Measurements from ENCODE around the gene ZCCHC10.
"Not testable (repeated sequence)": the region's sequence is repeated elsewhere in the genome, so short reads cannot be mapped to it uniquely, and the experiment has no call there.

ZCCHC10 gene

DNA sequence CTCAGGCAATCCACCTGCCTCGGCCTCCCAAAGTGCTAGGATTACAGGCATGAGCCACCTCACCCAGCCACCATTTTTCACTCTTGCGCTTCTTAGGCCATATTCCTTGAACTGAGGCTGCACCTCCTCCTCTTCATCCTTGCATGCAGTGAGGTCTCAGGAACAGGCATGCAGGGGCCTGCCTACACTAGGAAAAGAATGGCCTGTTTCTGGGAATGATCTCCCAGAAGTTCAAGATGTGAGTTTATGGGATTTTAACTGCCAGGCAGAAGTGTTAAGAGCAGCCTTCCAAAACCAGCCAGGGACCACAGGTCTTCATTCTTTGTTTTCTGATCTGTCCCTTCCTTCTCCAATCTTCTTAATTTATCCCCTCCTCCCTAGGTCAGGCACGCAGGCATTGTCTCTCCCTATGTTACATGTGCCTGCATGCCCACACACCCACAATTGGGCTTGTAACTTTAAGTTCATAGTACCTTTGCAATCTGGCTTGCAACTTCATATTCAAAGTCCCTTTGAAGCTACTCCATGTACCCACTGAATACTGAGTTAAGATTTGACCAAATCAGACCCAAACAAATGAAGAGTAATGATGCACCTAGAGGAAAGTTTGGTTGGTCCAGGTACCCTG is 14.9 kb upstream of the ZCCHC10 start:
- DNase-seq, result no peak

GRCh38 chr5:133036677-133037076 is 10.3 kb upstream of the ZCCHC10 start:
- DNase-seq, result not testable (repeated sequence)

GRCh38 chr5:133035224-133035623 is 8.9 kb upstream of the ZCCHC10 start:
- DNase-seq, result no peak

DNA sequence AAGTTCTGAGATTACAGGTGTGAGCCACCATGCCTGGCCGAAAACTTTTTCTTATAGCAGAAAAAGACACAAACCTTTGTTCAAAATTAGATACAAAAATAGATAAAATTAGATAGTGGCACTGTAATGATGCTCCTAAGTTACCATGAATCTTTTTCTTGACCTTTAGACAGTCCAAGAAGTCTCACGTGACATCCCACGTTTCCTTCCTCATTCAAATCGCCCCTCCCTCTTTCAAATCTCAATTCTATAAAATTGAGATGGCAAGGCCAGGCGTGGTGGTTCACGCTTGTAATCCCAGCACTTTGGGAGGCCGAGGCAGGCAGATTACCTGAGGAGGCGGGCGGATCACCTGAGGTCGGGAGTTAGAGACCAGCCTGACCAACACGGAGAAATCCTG is 7.7 kb upstream of the ZCCHC10 start:
- no peak for DNase-seq

DNA sequence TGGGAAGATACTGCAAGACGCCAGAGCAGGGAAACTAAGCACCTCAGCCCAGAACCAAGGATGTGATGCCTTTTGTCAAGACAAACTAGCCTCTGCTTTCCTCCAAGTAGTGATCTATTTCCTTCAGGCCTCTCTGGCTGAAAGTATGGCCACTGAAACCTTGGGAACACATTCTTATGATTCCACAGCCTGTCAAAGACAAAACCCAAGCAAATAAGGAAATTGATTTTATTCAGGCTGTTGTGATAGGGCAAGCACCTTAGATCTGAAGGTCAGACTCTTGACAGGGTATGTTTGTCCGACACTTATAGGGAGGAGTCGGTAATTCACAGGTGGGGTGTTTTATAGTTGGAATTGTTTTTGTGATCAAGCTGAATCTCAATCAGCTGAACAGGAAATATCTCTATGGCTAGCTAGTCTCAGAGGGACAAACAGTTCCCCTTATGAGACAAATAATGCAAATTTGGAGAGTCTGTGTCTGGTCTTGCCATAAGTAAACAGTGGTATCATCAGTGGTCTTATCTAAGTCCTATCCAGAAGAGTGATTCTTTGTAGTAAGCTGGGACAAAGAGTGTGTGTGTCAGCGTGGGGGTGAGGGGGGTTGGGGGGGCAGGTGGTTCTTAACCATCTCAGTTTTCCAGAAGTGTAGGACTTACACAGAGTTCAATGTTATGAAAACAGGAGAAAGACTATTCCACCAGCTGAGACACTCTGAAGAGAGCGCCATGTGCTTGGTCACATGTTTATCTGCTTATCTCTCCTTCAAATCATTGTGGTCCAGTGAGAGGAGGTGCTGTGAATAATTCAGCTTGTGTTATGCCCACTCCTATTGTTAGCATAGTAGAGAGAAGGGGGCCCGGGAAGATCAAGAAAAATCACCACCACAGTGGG is 6.7 kb upstream of the ZCCHC10 start:
- DNase-seq, result no peak

DNA sequence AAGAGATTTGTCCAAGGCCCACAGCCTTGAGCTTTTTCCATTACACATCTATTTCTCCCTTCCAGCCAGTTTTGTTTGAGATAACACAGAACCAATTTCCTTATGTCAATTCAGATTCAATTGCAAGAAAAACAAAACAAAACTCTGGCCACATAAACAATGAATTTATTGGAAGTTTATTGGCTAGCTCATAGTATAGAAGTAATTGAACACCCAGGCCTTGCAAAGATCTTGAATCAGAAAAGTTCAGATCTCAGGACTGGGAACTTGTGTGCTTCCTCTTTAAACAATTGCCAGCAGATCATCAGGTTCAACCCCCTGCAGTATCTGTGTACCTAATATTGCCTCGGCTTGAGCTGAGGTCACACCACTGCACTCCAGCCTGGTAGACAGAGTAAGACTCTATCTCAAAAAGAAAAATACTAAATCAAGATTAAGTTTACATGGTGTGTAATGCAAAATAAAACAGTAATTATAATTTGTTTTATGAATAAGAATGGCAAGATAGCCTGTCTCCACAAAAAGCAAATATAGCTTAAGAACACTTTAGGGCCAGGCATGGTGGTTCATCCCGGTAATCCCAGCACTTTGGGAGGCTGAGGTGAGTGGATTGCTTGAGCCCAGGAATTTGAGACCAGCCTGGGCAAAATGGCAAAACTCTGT is 4.1 kb upstream of the ZCCHC10 start:
- no peak for DNase-seq

DNA sequence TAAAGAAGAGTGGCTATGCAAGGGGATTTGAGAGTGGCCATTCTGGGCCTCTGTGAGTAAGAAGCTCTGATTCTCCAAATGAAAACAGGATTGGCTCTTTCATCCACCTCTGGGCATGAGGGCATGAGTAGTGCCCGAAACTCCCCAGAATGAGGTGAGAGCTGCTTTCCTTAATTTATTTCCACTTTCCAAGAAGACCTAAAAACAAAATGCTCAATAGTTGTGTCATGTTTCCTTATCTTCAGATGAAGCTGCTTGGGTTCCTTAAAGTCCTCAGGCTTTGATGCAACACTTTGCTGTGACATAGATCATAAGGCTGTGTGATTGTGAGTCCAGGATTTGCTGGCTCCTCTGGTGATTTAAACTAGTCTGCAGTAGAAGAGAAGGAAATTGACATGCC is 3.1 kb upstream of the ZCCHC10 start:
- DNase-seq, result no peak

DNA sequence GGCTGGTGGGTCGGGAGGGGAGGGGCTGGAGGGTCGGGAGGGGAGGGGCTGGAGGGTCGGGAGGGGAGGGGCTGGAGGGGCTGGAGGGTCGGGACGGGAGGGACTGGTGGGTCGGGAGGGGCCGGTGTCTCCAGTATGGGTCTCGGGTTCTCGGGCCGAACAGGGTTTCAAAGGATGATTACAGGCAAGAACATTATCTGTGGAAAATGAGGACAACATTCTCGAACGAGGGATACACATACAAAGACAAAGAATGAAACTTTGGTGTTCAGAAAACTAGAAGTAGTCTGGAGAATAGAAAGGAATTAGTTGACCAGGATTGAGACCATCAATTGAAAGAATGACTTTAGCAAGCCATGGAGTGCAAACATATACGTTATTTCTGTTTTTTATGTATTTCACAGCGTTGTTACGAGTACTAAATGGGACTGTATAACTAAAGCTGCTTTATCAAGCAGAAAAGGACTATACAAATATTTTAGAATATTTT is 360 bp upstream of the ZCCHC10 start:
- DNase-seq, result no peak

DNA sequence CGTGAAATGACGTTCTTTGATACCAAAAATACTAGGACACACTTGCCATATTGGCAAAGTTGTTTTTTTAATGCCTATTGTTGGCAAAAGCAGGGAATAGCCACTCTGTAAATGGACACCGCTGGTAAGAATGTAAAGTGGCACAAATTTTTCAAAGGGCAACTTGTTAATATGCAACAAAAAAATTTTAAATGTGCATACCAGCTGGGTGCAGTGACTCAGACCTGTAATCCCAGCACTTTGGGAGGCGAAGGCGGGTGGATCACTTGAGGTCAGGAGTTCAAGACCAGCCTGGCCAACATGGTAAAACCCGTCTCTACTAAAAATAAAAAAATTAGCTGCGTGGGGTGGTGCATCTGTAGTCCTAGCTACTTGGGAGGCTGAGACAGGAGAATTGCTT is 6.9 kb downstream of the ZCCHC10 start:
- DNase-seq, result not testable (repeated sequence)

GRCh38 chr5:133017964-133018363 is 8.4 kb downstream of the ZCCHC10 start:
- DNase-seq, result no peak

GRCh38 chr5:133015466-133015865 is 10.9 kb downstream of the ZCCHC10 start:
- DNase-seq, result no peak

- DNase-seq, result not testable (repeated sequence)
Observed at GRCh38 chr5:133008455-133008854, 17.9 kb downstream of the ZCCHC10 start.

- DNase-seq, result no peak
Observed at GRCh38 chr5:133006653-133007052, 19.7 kb downstream of the ZCCHC10 start.

DNA sequence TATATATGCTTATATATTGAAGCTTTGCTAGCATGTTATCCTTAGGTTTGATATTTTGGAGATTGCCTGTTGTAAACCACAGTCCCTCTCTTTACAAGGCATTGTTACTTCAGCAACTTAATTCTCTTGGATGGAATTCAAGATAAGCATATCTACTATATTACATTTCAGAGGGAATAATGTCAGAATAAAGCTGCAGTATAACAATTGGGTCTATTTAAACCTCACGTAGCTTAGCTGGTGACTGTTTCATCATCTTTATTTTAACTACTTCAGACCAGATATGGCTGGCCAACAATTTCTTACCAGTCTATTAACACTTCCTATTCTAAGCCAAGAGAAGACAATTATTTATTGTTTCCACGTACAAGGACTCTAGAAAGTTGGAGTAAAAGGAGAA is 27.1 kb downstream of the ZCCHC10 start:
- DNase-seq, result no peak

DNA sequence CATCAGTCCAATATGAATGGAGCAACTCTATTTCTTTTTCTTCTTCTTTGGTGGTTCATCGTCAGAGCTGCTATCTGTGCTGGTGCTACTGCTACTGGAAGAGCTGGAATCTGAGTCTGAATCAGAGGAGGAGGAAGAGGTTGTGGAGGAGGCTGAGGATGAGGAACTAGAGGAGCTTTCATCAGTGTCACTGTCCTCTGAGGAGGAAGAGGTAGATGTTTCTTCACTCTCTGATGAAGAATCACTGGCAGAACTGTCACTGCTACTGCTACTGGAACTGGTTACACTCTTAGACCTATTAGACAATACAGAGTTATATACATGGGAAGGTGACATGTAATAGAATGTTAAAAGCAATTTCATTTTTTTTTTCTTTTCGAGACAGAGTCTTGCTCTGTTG is 27.8 kb downstream of the ZCCHC10 start:
- no peak for DNase-seq

DNA sequence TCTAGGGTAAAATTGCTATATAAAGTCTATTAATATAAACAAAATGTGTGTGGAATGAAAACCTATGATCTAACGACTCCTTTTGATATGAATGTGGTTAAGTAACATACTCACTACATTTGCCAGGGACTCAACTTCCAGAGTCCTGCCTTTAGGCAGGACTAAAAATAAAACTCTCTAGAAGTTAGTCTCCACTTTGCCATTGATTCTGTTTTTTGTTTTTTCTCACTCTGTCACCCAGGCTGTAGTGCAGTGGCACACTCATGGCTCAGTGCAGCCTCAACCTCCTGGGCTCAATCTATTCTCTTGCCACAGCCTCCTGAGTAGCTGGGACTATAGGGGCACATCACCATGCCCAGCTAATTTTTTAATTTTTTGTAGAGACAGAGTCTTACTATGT is 30.0 kb downstream of the ZCCHC10 start:
- no peak for DNase-seq

GRCh38 chr5:132987531-132988408 is 38.6 kb downstream of the ZCCHC10 start:
- DNase-seq, result no peak

DNA sequence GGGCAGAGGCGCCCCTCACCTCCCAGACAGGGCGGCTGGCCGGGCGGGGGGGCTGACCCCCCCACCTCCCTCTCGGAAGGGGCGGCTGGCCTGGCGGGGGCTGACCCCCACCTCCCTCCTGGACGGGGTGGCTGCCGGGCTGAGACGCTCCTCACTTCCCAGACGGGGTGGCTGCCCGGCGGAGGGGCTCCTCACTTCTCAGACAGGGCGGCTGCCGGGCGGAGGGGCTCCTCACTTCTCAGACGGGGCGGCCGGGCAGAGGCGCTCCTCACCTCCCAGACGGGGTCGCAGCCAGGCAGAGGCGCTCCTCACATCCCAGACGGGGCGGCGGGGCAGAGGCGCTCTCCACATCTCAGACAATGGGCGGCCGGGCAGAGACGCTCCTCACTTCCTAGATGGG is 43.4 kb downstream of the ZCCHC10 start:
- DNase-seq, result not testable (repeated sequence)

DNA sequence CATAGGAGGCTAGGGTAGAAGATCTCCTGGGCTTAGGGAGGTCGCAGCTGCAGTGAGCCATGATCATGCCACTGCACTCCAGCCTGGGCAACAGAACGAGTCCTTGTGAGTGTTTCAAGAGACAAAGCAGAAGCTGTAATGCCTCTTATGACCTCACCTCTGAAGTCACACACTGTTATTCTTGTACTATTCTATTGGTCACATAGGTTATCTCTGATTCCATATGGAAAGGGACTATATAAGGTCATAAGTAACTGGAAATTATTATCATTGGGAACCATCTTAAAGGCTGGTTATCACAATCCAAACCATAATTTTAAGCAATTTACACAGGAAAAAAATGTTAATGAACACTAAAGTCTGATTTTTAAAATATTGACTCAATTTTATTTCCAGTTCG is 45.1 kb downstream of the ZCCHC10 start:
- no peak for DNase-seq

- no peak for DNase-seq
Observed at GRCh38 chr5:132979976-132980375, 46.4 kb downstream of the ZCCHC10 start.

- DNase-seq, result no peak
Observed at GRCh38 chr5:132979367-132979940, 46.9 kb downstream of the ZCCHC10 start.

- DNase-seq, result no peak
Observed at GRCh38 chr5:132976852-132977251, 49.5 kb downstream of the ZCCHC10 start.

All from T-helper 9 cell (primary cell).